ENCODE measurements around the gene SLC22A4. TPM values are rescaled to one million over a fixed set of nuclear protein-coding genes. Genes with fewer than 3 reads are reported as not detected.

SLC22A4 gene
- total and polyA plus RNA-seq, 4 donors: 0.25 to 42.2 (median 0.47) TPM

GRCh38 chr5:132279801-132280200, 14.4 kb upstream of the SLC22A4 start (continued):
- TF ChIP-seq HNF4G (IDR thresholded peaks at IDR 0.05) (no peak), FOXA2 (IDR thresholded peaks at IDR 0.05) (no peak), RAD21 (IDR thresholded peaks at IDR 0.05) (no peak), MAX (IDR thresholded peaks at IDR 0.05) (no peak)

DNA sequence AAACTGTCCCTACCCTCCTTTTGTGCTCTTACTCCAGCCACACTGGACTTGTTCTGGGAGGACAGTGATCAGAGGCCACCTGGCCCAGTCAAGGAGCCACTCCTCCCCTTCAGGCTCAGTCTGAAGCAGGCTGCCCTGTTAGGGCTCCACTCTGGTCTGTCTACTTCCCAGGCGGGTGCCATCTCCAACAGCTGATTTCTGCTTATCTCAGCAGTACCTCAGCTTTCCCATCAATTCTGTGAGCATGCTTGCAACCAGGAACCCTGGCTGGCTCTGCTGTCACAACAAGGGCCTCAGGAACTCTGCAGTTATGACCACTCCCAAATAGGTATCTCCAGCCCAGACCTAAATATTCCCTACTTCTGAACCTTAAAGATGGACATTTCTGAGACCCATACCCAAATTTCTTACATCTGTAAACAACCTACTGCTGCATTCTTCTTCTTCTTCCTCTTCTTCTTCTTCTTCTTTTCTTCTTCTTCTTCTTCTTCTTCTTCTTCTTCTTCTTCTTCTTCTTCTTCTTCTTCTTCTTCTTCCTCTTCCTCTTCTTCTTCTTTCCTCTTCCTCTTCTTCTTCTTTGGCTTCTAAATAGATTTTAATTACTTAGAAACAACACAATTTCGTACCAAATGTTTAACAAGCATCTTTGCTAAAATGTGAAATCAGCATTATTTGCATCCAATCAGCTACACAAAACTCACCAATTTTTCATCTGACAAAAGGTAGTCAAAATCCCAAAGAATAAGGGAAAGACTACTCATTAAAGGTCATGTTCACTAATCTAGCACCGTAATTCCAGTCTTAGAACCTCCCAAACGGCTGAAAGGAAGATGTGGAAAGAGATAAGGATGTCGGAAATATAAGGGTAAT, 13.6 kb upstream of the SLC22A4 start:
- Histone ChIP-seq H3K27ac (ENCODE audit: low read depth in 1 of 2, low read length in 2 of 2) (no peak overlapping the region), H3K9ac (ENCODE audit: low read depth in 1 of 2, low read length in 2 of 2) (no peak overlapping the region), H3K4me3 (ENCODE audit: low read depth in 1 of 3, low read length in 3 of 3) (no peak overlapping the region), H3K27me3 (ENCODE audit: control insufficient read depth in 4 of 4, insufficient read depth in 4 of 4, low read length in 3 of 4) (no peaks in the 10 kb centered on the region), H3K36me3 (ENCODE audit: control insufficient read depth in 4 of 4, insufficient read depth in 3 of 4, low read depth in 1 of 4, low read length in 3 of 4) (no peaks in the 10 kb centered on the region), H3K4me1 (ENCODE audit: control insufficient read depth in 4 of 4, insufficient read depth in 4 of 4, low read length in 3 of 4) (peaks cover 0 to 5% (median 0%) of the 10 kb centered on the region in 4 donors), H3K9me3 (ENCODE audit: control insufficient read depth in 4 of 4, low read length in 3 of 4) (no peaks in the 10 kb centered on the region)
- 92% methylated on average over 5 of the region's 5 CpGs for WGBS
- DNase-seq (ENCODE audit: low spot score): no peak
- TF ChIP-seq HNF4A (conservative IDR thresholded peaks at IDR 0.05): no peak
- TF ChIP-seq MAX (IDR thresholded peaks at IDR 0.05): no peak
- no peak for TF ChIP-seq EGR1 (IDR thresholded peaks at IDR 0.05; ENCODE audit: low read depth in 2 of 2)
- TF ChIP-seq JUND (IDR thresholded peaks at IDR 0.05): no peak
- TF ChIP-seq, protein P1, sequence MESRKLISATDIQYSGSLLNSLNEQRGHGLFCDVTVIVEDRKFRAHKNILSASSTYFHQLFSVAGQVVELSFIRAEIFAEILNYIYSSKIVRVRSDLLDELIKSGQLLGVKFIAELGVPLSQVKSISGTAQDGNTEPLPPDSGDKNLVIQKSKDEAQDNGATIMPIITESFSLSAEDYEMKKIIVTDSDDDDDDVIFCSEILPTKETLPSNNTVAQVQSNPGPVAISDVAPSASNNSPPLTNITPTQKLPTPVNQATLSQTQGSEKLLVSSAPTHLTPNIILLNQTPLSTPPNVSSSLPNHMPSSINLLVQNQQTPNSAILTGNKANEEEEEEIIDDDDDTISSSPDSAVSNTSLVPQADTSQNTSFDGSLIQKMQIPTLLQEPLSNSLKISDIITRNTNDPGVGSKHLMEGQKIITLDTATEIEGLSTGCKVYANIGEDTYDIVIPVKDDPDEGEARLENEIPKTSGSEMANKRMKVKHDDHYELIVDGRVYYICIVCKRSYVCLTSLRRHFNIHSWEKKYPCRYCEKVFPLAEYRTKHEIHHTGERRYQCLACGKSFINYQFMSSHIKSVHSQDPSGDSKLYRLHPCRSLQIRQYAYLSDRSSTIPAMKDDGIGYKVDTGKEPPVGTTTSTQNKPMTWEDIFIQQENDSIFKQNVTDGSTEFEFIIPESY (IDR thresholded peaks at IDR 0.05): no peak
- no peak for TF ChIP-seq HNF4G (IDR thresholded peaks at IDR 0.05)
- no peak for TF ChIP-seq GABPA (IDR thresholded peaks at IDR 0.05 in 1 of 2, conservative IDR thresholded peaks at IDR 0.05 in 1 of 2)
- TF ChIP-seq SP1 (IDR thresholded peaks at IDR 0.05): no peak
- no peak for TF ChIP-seq FOXA1 (IDR thresholded peaks at IDR 0.05)
- no peak for TF ChIP-seq FOXA2 (IDR thresholded peaks at IDR 0.05)
- TF ChIP-seq TAF1 (conservative IDR thresholded peaks at IDR 0.05): no peak
- TF ChIP-seq REST (IDR thresholded peaks at IDR 0.05): no peak
- no peak for TF ChIP-seq NR2F2 (IDR thresholded peaks at IDR 0.05)
- TF ChIP-seq RXRA (IDR thresholded peaks at IDR 0.05): no peak
- TF ChIP-seq YY1 (IDR thresholded peaks at IDR 0.05): no peak
- TF ChIP-seq, protein P2, sequence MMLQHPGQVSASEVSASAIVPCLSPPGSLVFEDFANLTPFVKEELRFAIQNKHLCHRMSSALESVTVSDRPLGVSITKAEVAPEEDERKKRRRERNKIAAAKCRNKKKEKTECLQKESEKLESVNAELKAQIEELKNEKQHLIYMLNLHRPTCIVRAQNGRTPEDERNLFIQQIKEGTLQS (IDR thresholded peaks at IDR 0.05): no peak
